ENCODE results near the gene VTA1. TPM values are rescaled to one million over a fixed set of nuclear protein-coding genes. Genes with fewer than 3 reads are reported as not detected.
"Not testable (repeated sequence)": the region's sequence is repeated elsewhere in the genome, so short reads cannot be mapped to it uniquely, and the experiment has no call there.

VTA1 gene
- total and polyA plus RNA-seq, 2 of the 13 experiments (the other 11 are each of a cell fraction or from before 2014, with no cell fraction given) = 70.7 to 89.1 TPM

DNA sequence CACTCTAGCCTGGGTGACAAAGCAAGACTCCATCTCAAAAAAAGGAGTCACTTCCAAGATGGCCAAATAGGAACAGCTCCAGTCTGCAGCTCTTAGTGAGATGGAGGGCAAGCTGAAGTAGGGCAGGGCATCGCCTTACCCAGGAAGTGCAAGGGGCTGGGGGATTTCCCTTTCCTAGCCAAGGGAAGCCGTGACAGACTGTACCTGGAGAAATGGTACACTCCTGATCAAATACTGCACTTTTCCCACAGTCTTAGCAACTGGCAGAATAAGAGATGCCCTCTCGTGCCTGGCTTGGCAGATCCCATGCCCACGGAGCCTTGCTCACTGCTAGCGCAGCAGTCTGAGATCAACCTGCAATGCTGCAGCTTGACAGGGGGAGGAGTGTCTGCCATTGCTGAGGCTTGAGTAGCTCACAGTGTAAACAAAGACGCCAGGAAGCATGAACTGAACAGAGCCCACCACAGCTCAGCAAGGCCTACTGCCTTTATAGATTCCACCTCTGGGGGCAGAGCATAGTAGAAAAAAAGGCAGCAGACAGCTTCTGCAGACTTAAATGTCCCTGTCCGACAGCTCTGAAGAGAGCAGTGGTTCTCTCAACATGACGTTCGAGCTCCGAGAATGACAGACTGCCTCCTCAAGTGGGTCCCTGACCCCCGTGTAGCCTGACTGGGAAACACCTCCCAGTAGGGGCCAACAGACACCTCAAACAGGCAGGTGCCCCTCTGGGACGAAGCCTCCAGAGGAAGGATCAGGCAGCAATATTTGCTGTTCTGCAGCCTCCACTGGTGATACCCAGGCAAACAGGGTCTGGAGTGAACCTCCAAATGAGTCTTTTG is 85.4 kb downstream of the VTA1 start (continued):
- TF ChIP-seq, protein P1, sequence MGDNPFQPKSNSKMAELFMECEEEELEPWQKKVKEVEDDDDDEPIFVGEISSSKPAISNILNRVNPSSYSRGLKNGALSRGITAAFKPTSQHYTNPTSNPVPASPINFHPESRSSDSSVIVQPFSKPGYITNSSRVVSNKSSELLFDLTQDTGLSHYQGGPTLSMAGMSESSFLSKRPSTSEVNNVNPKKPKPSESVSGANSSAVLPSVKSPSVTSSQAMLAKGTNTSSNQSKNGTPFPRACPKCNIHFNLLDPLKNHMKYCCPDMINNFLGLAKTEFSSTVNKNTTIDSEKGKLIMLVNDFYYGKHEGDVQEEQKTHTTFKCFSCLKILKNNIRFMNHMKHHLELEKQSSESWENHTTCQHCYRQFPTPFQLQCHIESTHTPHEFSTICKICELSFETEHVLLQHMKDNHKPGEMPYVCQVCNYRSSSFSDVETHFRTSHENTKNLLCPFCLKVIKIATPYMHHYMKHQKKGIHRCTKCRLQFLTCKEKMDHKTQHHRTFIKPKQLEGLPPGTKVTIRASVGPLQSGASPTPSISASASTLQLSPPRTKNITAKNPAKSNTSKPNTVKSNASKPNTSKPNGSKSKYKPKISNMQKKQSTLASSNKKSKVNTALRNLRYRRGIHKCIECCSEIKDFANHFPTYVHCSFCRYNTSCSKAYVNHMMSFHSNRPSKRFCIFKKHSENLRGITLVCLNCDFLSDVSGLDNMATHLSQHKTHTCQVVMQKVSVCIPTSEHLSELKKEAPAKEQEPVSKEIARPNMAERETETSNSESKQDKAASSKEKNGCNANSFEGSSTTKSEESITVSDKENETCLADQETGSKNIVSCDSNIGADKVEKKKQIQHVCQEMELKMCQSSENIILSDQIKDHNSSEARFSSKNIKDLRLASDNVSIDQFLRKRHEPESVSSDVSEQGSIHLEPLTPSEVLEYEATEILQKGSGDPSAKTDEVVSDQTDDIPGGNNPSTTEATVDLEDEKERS (CRISPR knock-in tag; IDR thresholded peaks at IDR 0.05) = peak; percentile 91
- TF ChIP-seq SATB2 (CRISPR knock-in tag; IDR thresholded peaks at IDR 0.05) (peak; percentile 57; the same call in 1 of the 2 replicates), ZNF83 (CRISPR knock-in tag; IDR thresholded peaks at IDR 0.05; ENCODE audit: borderline replicate concordance) (peak; percentile 39; the same call in 1 of the 2 replicates), MAFK (conservative IDR thresholded peaks at IDR 0.05 in 1 of 2, IDR thresholded peaks at IDR 0.05 in 1 of 2; ENCODE audit: low read length in 2 of 2) (0 out of 4 replicates have a peak, but pooled peaks have one; percentile 0 to 8), ZNF264 (CRISPR knock-in tag; IDR thresholded peaks at IDR 0.05) (peak; percentile 65; the same call in 1 of the 2 replicates), MAFF (IDR thresholded peaks at IDR 0.05; ENCODE audit: low read depth, low read length) (peak; percentile 33; the same call in 1 of the 2 replicates), SP140L (CRISPR knock-in tag; IDR thresholded peaks at IDR 0.05; ENCODE audit: borderline replicate concordance) (peak; percentile 60; the same call in 1 of the 2 replicates), MYC (CRISPR knock-in tag; IDR thresholded peaks at IDR 0.05; ENCODE audit: borderline replicate concordance) (peak; percentile 51; the same call in 1 of the 2 replicates), SSRP1 (CRISPR knock-in tag; IDR thresholded peaks at IDR 0.05) (0 out of 2 replicates have a peak, but pooled peaks have one; percentile 51), SOX13 (CRISPR knock-in tag; conservative IDR thresholded peaks at IDR 0.05 in 1 of 2, IDR thresholded peaks at IDR 0.05 in 1 of 2) (peak in 1 of 2 experiments; percentile 73; a peak in 2 of 4 replicates), NFKBIZ (CRISPR knock-in tag; IDR thresholded peaks at IDR 0.05) (peak; percentile 84), SAP130 (CRISPR knock-in tag; IDR thresholded peaks at IDR 0.05; ENCODE audit: low read depth) (peak; percentile 90), NR2F6 (CRISPR knock-in tag; IDR thresholded peaks at IDR 0.05) (peak; percentile 54; the same call in 1 of the 2 replicates)
- TF ChIP-seq, protein P2, sequence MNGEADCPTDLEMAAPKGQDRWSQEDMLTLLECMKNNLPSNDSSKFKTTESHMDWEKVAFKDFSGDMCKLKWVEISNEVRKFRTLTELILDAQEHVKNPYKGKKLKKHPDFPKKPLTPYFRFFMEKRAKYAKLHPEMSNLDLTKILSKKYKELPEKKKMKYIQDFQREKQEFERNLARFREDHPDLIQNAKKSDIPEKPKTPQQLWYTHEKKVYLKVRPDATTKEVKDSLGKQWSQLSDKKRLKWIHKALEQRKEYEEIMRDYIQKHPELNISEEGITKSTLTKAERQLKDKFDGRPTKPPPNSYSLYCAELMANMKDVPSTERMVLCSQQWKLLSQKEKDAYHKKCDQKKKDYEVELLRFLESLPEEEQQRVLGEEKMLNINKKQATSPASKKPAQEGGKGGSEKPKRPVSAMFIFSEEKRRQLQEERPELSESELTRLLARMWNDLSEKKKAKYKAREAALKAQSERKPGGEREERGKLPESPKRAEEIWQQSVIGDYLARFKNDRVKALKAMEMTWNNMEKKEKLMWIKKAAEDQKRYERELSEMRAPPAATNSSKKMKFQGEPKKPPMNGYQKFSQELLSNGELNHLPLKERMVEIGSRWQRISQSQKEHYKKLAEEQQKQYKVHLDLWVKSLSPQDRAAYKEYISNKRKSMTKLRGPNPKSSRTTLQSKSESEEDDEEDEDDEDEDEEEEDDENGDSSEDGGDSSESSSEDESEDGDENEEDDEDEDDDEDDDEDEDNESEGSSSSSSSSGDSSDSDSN (CRISPR knock-in tag; IDR thresholded peaks at IDR 0.05) = peak; percentile 68
- TF ChIP-seq, protein P3, sequence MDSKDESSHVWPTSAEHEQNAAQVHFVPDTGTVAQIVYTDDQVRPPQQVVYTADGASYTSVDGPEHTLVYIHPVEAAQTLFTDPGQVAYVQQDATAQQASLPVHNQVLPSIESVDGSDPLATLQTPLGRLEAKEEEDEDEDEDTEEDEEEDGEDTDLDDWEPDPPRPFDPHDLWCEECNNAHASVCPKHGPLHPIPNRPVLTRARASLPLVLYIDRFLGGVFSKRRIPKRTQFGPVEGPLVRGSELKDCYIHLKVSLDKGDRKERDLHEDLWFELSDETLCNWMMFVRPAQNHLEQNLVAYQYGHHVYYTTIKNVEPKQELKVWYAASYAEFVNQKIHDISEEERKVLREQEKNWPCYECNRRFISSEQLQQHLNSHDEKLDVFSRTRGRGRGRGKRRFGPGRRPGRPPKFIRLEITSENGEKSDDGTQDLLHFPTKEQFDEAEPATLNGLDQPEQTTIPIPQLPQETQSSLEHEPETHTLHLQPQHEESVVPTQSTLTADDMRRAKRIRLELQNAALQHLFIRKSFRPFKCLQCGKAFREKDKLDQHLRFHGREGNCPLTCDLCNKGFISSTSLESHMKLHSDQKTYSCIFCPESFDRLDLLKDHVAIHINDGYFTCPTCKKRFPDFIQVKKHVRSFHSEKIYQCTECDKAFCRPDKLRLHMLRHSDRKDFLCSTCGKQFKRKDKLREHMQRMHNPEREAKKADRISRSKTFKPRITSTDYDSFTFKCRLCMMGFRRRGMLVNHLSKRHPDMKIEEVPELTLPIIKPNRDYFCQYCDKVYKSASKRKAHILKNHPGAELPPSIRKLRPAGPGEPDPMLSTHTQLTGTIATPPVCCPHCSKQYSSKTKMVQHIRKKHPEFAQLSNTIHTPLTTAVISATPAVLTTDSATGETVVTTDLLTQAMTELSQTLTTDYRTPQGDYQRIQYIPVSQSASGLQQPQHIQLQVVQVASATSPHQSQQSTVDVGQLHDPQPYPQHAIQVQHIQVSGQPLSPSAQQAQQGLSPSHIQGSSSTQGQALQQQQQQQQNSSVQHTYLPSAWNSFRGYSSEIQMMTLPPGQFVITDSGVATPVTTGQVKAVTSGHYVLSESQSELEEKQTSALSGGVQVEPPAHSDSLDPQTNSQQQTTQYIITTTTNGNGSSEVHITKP (CRISPR knock-in tag; IDR thresholded peaks at IDR 0.05; ENCODE audit: low read depth) = 0 out of 2 replicates have a peak, but pooled peaks have one; percentile 62
- TF ChIP-seq SOX13, NR2F6 (IDR thresholded peaks at IDR 0.05): not testable (repeated sequence)

All from HepG2 (cell line).